CD4-positive, alpha-beta T cell treated with Interleukin-15 for 1 hour (primary cell): ENCODE measurements around the gene CMTM2.

Experiments used
- DNase-seq: peaks from one replicate; pipeline ENCODE4 v3.0.0-alpha.2; 2020

The CMTM2 gene

DNA sequence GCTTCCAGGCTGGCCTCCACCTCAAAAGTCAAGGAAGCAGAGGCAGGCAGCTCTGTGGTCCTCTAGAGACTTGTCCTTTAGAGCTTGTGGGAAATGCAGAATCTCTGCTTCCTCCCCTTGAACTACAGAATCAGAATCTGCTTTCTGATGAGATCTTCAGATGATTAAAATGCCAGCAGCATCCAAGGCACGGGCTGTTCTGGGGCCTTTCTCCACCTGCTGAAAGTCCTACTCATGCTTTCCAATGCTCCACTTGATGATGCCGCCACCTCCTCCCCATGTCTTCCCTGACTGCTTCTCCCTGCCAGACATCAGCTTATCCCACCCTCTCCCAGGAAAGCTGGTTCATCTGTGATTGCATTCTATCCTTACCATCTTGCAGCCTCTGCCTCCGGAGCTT, 58.5 kb downstream of the CMTM2 start:
- DNase-seq: no peak
